ENCODE measurements around the gene RPS6KL1. TPM values are rescaled to one million over a fixed set of nuclear protein-coding genes. Genes with fewer than 3 reads are reported as not detected.

Gene RPS6KL1
- total RNA-seq, 1 experiment from 2014 or later = 18.8 TPM

DNA sequence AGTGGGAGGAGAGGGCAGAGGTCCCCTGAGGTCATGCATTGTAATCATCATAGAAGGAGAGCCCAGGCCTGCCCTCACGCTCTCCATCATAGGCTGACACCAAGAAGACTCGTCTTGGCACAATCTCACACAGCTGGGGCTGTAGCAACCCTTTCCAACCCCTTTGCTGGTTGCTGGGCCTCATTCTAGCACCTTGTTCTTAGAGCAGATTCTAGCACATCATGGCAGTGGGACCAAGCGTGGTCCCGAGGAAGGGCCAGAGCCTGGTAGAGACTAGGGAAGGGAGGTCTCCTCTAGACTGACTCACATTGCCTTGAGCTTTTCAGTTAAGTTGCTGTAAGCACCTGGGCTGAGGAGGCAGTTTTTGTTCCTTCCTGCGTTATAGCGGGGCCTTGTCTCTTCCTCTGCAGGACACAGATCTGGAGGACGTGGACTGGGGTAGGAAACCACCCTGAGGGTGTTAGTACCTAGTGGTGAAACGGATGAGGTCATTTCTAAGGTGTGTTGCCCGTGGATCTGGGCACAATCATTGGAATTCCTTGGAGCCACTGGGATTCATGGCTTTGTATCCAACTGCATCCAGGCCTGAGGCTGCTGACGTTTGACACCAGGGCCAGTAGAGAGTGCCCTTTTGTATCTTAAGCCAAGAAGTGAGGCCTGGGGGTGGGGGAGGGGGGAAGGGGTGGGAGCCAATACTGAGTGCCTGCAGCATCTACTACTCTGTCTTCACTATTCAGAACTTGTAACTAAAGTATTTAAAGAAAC lies 19.9 kb downstream of the RPS6KL1 start:
- Histone ChIP-seq H3K9ac (ENCODE audit: extremely low read depth, insufficient read length, low read length) (no peak overlapping the region), H4K8ac (replicated peaks; ENCODE audit: insufficient read length, low read depth, low read length) (no peak overlapping the region), H3K27me3 (ENCODE audit: insufficient read depth, low read length) (no peaks in the 10 kb centered on the region), H2BK5ac (ENCODE audit: insufficient read length, low read length) (no peak overlapping the region), H3K14ac (ENCODE audit: insufficient read depth, low read length) (no peak overlapping the region), H3K23me2 (ENCODE audit: insufficient read length, low read depth, low read length, poor library complexity, severe bottlenecking) (no peaks in the 10 kb centered on the region), H4K5ac (ENCODE audit: insufficient read length, low read depth, low read length) (no peak overlapping the region), H3K9me3 (ENCODE audit: control insufficient read depth, low read depth, low read length) (no peaks in the 10 kb centered on the region), H3K4ac (ENCODE audit: low read depth, low read length) (no peak overlapping the region), H4K91ac (ENCODE audit: insufficient read length, low read depth, low read length) (no peak overlapping the region), H4K20me1 (ENCODE audit: control insufficient read depth, insufficient read depth, insufficient read length) (no peaks in the 10 kb centered on the region), H2BK15ac (ENCODE audit: low read depth, low read length) (no peak overlapping the region), H3T11ph (ENCODE audit: low read length) (no peak overlapping the region), H3K4me1 (ENCODE audit: insufficient read depth, low read length) (no peaks in the 10 kb centered on the region), H2BK120ac (ENCODE audit: low read depth, low read length, poor library complexity, severe bottlenecking) (no peak overlapping the region), H2BK20ac (ENCODE audit: low read depth, low read length, poor library complexity, severe bottlenecking) (no peak overlapping the region), H3K79me2 (ENCODE audit: insufficient read depth, low read length) (no peaks in the 10 kb centered on the region), H3K18ac (ENCODE audit: insufficient read length, low read depth, low read length) (no peak overlapping the region), H3K23ac (ENCODE audit: insufficient read length, low read depth, low read length) (no peak overlapping the region), H3K79me1 (ENCODE audit: insufficient read depth, low read depth, low read length, poor library complexity, severe bottlenecking) (no peaks in the 10 kb centered on the region), H2AK5ac (ENCODE audit: insufficient read length, low read length) (no peak overlapping the region), H3K4me2 (ENCODE audit: insufficient read depth, insufficient read length, low read length) (no peak overlapping the region), H2BK12ac (ENCODE audit: insufficient read length, low read depth, low read length) (no peak overlapping the region), H3K27ac (ENCODE audit: insufficient read length, low read depth, low read length) (no peak overlapping the region), H2AFZ (ENCODE audit: low read length) (no peak overlapping the region), H3K56ac (ENCODE audit: insufficient read length, low read depth, low read length) (no peak overlapping the region)
- Mint-ChIP-seq H3K27me3 (ENCODE audit: low read depth) (no peaks in the 10 kb centered on the region; the same call in 1 of the 2 replicates), H3K4me1 (peaks cover 15% of the 10 kb centered on the region in 2 experiments), H3K4me3 (no peak overlapping the region), H3K9me3 (no peaks in the 10 kb centered on the region), H3K27ac (peak overlapping the region; percentile 17 to 96 (median 91); a peak in 5 of 7 replicates), H3K36me3 (ENCODE audit: insufficient read depth in 1 of 3, low read depth in 3 of 3) (peaks cover 46 to 70% (median 52%) of the 10 kb centered on the region in 3 experiments)
- TF ChIP-seq, protein P1, sequence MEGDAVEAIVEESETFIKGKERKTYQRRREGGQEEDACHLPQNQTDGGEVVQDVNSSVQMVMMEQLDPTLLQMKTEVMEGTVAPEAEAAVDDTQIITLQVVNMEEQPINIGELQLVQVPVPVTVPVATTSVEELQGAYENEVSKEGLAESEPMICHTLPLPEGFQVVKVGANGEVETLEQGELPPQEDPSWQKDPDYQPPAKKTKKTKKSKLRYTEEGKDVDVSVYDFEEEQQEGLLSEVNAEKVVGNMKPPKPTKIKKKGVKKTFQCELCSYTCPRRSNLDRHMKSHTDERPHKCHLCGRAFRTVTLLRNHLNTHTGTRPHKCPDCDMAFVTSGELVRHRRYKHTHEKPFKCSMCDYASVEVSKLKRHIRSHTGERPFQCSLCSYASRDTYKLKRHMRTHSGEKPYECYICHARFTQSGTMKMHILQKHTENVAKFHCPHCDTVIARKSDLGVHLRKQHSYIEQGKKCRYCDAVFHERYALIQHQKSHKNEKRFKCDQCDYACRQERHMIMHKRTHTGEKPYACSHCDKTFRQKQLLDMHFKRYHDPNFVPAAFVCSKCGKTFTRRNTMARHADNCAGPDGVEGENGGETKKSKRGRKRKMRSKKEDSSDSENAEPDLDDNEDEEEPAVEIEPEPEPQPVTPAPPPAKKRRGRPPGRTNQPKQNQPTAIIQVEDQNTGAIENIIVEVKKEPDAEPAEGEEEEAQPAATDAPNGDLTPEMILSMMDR (conservative IDR thresholded peaks at IDR 0.05) = no peak
- WGBS (ENCODE audit: extremely low coverage, insufficient read length, low lambda C conversion rate) = no CpG with 5 or more reads among the region's 10 CpGs
- no peak for DNase-seq
